Measurements from ENCODE around the gene HNRNPA1L2. TPM values are rescaled to one million over a fixed set of nuclear protein-coding genes. Genes with fewer than 3 reads are reported as not detected.
A peak's percentile ranks its signal among the peaks of the same experiment; 100 is the strongest.

Gene HNRNPA1L2
- total and polyA plus RNA-seq, 9 of the 15 experiments (the other 6 are each of a cell fraction or from before 2014, with no cell fraction given): 3.7 to 10.8 (median 6.8) TPM

GRCh38 chr13:52652196-52652979 is 10.2 kb downstream of the HNRNPA1L2 start, which contains the start of gene SUGT1 (continued):
- TF ChIP-seq, protein P1, sequence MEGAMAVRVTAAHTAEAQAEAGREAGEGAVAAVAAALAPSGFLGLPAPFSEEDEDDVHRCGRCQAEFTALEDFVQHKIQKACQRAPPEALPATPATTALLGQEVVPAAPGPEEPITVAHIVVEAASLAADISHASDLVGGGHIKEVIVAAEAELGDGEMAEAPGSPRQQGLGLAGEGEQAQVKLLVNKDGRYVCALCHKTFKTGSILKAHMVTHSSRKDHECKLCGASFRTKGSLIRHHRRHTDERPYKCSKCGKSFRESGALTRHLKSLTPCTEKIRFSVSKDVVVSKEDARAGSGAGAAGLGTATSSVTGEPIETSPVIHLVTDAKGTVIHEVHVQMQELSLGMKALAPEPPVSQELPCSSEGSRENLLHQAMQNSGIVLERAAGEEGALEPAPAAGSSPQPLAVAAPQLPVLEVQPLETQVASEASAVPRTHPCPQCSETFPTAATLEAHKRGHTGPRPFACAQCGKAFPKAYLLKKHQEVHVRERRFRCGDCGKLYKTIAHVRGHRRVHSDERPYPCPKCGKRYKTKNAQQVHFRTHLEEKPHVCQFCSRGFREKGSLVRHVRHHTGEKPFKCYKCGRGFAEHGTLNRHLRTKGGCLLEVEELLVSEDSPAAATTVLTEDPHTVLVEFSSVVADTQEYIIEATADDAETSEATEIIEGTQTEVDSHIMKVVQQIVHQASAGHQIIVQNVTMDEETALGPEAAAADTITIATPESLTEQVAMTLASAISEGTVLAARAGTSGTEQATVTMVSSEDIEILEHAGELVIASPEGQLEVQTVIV (CRISPR knock-in tag; IDR thresholded peaks at IDR 0.05; ENCODE audit: borderline replicate concordance): no peak
- TF ChIP-seq ZBED1 (IDR thresholded peaks at IDR 0.05): no peak
- TF ChIP-seq, protein P2, sequence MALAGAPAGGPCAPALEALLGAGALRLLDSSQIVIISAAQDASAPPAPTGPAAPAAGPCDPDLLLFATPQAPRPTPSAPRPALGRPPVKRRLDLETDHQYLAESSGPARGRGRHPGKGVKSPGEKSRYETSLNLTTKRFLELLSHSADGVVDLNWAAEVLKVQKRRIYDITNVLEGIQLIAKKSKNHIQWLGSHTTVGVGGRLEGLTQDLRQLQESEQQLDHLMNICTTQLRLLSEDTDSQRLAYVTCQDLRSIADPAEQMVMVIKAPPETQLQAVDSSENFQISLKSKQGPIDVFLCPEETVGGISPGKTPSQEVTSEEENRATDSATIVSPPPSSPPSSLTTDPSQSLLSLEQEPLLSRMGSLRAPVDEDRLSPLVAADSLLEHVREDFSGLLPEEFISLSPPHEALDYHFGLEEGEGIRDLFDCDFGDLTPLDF (CRISPR knock-in tag; IDR thresholded peaks at IDR 0.05): no peak
- TF ChIP-seq, protein P3, sequence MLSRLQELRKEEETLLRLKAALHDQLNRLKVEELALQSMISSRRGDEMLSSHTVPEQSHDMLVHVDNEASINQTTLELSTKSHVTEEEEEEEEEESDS (CRISPR knock-in tag; IDR thresholded peaks at IDR 0.05): no peak
- no peak; the same call in 1 of the 2 replicates for TF ChIP-seq LCOR (CRISPR knock-in tag; IDR thresholded peaks at IDR 0.05)
- no peak; the same call in 1 of the 2 replicates for TF ChIP-seq CC2D1A (IDR thresholded peaks at IDR 0.05)
- TF ChIP-seq FIP1L1 (IDR thresholded peaks at IDR 0.05; ENCODE audit: low read depth, low read length, poor library complexity, severe bottlenecking): no peak
- TF ChIP-seq RNF2 (IDR thresholded peaks at IDR 0.05): no peak
- TF ChIP-seq ZC3H4 (CRISPR knock-in tag; IDR thresholded peaks at IDR 0.05; ENCODE audit: borderline replicate concordance): no peak
- TF ChIP-seq JUN (IDR thresholded peaks at IDR 0.05; ENCODE audit: borderline replicate concordance, low read depth, low read length): no peak
- no peak for TF ChIP-seq JUN (CRISPR knock-in tag; IDR thresholded peaks at IDR 0.05; ENCODE audit: borderline replicate concordance)
- TF ChIP-seq ID3 (CRISPR knock-in tag; IDR thresholded peaks at IDR 0.05): no peak
- TF ChIP-seq ID3 (tag; IDR thresholded peaks at IDR 0.05): peak; percentile 63; the same call in 1 of the 2 replicates
- no peak for TF ChIP-seq HMG20B (CRISPR knock-in tag; IDR thresholded peaks at IDR 0.05)
- TF ChIP-seq MED1 (CRISPR knock-in tag; IDR thresholded peaks at IDR 0.05; ENCODE audit: borderline replicate concordance): no peak
- TF ChIP-seq CBX5 (IDR thresholded peaks at IDR 0.05; ENCODE audit: borderline replicate concordance, low read depth): no peak
- peak; percentile 27; the same call in 1 of the 2 replicates for TF ChIP-seq ETS1 (conservative IDR thresholded peaks at IDR 0.05; ENCODE audit: control insufficient read depth, low read depth, low read length)
- TF ChIP-seq CEBPG (CRISPR knock-in tag; IDR thresholded peaks at IDR 0.05): no peak
- TF ChIP-seq CEBPG (tag; conservative IDR thresholded peaks at IDR 0.05 in 1 of 2, IDR thresholded peaks at IDR 0.05 in 1 of 2): no peak
- TF ChIP-seq COPS2 (conservative IDR thresholded peaks at IDR 0.05): no peak
- TF ChIP-seq ZNF431 (CRISPR knock-in tag; IDR thresholded peaks at IDR 0.05): no peak
- peak; percentile 86 for TF ChIP-seq TBP (optimal IDR thresholded peaks at IDR 0.05; ENCODE audit: low read depth, low read length)
- TF ChIP-seq HDGF (IDR thresholded peaks at IDR 0.05): no peak
- no peak for TF ChIP-seq ZSCAN32 (CRISPR knock-in tag; IDR thresholded peaks at IDR 0.05)
- TF ChIP-seq ZNF41 (CRISPR knock-in tag; conservative IDR thresholded peaks at IDR 0.05): no peak
